ELR (cell line): Measurements from ENCODE around the gene MPPE1.

ENCODE experiments used
- DNase-seq: peaks from one replicate; pipeline ENCODE4 v3.0.0-alpha.2; 2015; ENCODE audit warnings: low read depth

MPPE1 gene

DNA sequence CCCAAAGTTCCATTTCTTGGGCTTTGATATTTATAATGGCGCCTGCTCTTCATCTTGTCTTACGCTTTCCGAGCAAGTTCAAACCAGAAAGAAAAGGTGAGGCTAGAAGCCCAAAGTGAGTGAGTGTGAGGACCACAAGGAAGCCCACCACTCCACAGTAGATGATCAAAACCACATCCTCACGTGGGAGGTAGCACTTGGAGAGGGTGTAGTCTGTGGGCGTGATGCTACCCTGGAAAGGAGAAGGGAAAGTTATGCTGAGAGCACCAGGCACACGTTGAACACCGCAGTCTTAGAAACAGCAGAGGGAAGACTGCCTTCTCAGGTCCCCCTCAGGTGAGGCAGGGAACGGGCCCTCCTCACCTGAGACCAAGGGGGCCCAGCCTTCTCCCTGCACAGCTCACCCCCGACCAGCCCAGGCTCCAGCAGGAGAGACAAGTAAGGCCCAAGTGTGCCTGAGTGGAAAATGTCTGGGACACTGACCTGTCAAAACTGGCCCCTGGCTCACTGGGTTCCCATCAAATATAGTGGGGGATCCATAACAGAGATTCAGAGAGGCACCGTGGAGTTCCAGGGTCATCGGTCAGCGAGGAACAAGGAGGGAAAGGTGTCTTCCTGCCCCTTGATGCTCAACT is 23.6 kb downstream of the MPPE1 start:
- DNase-seq, result no peak

DNA sequence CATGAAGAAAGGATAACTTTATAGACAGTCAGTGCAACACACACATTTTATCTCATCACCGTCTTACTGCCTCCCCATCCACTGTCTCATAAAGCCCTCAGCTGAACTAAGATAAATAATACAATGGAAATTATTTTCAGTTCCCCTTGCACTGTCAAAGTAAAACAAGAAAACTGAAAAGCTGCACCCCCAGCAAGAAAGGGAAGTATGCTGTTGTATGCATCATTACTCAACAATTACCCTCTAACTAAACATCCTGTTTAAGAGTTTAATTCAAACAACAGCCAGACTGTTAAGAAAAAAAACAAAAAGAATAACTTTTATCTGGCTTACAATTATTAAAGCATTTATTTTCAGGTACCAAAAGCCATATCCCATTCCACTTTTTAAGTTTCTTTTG is 25.0 kb downstream of the MPPE1 start:
- peak; percentile 52 for DNase-seq

DNA sequence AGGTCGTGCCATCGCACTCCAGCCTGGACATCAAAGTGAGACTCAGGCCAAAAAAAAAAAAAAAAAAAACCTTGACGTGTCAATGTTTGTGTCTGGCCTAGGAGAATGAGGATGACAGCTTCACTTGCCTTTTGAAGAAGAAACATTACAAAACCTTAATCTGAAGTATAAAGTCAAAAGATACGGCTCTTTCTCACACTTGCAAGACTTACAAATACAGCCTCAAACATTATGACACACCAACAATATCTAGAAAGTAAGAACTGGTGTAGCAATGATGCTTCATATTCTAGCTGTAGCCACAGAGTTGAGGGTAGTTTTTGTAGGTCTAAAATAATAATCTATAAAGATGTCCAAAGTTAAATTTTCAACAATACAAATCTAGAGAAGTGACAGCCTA is 25.5 kb downstream of the MPPE1 start:
- DNase-seq, result no peak

DNA sequence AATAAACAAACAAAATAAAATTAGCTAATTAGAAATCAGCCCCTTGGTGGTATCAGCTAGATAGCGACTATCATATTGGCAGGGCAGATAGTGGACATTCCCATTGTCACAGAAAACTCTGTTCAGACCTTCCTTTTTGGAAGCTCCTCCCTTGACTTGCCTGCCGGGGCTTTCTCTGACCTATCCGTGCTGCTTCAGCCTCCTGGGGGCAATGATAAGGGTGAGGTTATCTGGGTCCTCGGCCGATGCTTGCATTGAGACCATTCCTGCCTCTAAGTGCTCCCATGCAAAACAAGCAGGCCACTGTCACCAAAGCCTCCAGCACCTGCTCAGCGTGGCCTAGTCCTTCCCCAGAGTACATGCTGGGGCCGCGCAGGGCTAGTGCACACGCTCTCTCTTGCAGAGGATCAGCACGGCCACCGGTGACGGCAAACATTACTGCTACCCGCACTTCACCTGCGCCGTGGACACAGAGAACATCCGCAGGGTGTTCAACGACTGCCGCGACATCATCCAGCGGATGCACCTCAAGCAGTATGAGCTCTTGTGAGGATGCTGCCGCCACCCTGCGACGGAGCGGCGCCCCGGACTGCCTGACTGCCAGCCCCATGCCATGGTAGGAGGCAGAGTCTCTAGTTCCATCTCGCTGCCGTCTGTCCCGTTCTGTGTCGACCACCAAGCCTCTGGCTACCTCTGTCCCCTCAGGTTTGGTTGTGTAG is 27.4 kb downstream of the MPPE1 start:
- DNase-seq, result no peak

DNA sequence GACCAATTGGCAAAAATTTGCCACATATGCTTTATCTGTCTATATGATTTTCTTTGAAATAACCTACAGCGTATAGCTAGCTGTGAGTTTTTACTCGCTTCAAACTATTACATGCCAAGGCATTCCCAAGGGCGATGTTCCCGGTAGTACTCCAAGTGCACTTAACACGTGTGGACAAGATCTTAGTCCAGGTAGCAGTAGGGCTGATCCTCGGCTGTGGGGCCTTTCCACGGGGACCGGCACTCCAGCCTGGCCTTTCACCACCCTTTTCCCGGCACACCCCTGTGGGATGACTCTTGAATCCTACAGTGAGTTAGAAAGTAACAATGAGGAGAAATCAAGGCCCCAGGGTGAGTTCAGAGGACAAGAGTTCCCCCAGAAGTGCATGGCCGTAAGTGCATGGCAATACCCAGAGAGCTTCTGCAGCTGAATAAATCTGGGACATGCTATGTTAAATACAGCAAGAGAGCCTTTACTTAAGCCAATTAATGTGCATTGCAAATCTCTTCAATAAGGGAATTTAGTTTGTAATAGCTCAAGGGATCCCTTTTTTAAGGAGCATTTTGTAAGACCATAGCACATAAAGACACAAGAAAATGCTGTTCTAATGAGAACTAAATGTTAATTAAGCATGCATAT is 30.5 kb downstream of the MPPE1 start:
- no peak for DNase-seq

DNA sequence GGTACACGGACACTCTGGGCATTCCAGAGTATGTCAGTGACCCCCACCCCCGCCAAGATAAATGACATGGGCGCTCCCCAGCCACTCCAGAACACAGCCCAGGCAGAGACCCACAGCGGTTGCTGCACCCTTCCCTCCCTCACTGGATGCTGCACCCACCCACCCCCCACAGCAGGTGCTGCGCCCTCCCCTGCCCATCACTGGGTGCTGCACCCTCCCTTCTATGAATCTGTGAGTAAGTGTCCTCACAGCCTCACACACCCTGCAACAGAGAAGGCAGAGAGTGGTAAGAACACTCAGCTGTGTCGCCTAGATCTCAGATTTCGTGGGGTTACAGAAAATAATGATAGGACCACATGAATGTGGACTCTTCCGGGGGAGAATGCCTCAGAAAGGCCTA is 33.4 kb downstream of the MPPE1 start:
- no peak for DNase-seq

DNA sequence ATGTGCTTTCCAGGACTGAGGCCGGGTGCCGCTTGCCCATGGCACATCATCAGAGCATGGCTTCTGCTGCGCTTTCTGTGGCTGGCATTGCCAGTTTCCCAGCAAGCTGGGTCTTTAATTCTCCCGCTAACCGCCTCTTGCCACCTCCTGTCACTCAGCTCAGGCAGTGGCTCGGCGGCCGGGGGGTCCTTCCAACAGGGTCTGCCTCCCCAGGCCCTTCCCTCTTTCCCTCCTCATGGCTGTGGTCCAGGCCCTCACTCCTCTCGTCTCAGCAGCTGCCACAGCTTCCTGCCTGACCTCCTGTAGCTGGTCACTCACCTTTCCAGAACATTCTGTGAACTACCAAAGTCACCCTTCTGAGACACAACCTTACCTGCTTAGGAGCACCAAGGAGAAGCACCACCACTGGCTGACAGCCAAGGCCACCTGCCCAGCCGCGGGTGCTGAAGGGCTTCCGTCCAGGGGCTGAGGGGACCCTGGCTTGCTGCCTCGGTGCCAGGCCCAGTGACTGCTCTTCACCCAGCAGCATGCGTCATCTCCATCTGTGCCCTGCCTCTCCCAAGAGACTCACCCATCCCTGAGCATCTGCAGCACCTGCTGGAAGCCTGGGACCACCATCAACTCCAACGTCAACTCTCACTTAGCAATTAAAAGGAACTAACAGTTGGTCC is 34.3 kb downstream of the MPPE1 start:
- DNase-seq, result no peak

DNA sequence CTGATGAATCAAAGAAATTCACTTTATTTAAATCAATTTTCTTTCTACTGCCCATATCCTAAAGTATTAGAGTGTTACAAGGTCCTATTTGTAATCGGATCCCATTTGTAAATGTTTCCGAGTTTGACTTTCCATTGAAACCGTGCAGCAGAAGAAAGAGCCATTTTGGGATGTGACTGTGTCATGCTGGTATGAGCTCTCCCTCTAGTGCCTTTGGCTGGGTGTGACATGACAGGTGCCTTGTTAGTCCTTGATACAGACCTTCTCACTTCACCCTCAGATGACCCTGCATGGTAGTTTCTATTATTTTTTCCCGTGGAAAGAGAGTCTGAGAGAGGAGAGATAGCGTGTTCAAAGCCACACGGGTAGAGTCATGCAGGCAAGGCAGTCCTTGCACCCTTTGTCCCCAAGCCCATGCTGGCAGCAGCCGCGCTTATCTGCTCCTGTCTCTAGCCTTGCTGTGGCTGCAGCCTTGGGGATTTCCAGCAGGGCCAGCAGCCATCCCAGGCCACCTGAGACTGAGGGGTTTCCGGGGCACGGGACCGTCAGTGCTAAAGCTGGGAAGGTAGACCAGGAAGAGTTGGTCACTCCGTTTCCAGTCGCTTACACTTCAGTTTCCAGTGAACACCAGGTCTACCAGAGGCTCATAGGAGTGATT is 35.5 kb downstream of the MPPE1 start:
- DNase-seq, result peak; percentile 60

DNA sequence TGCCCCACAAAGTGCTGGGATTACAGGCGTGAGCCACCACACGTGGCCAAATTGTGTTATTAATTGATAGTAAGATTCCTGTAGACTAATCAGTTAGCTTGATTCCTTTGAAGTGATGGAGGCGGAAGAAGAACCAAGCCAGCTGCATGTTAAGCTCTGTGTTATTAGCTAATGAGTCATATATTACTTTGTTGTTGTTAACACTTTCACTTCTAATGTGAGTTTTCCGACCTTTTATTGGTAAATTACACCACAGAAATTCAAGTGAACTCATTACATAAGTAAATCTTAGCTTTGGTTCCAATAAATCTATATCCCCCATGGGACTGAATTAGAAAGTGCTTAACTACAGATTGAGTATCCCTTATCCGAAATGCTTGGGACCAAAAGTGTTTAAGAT is 36.6 kb downstream of the MPPE1 start:
- no peak for DNase-seq

DNA sequence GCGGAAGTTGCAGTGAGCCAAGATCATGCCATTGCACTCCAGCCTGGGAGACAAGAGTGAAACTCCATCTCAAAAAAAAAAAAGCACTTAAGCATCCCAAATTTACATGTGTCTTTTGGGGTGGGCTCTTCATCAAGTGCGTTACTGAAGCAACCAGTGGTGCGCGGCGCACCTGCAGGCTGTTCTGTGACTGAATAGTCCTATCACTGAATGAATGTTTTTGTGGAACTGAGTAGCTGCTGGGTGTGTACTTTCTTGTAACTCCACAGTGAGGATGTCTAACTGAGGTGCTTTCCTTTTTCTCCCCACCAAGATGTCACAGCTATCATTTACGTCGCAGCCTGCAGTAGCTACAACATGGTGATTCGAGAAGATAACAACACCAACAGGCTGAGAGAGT is 39.9 kb downstream of the MPPE1 start:
- no peak for DNase-seq

DNA sequence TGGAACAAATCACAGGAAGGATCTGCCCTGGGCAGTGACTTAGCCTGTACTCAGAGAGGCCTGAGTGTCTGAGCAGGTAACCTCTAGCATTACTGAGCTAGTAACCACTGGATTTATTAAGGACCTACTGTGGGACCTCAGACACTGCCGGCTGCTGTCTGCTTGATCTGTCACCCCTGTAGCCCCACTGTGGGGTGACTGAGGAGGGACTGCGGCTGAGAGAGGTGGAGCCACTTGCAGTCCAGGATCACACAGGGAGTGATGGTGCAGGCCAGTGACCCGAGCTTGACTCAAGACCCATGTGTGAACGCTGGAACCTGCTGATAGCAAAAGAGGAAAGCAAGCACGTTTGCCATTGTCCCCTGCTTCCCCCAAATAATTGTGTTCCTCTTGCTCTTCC is 41.4 kb downstream of the MPPE1 start:
- DNase-seq, result no peak

DNA sequence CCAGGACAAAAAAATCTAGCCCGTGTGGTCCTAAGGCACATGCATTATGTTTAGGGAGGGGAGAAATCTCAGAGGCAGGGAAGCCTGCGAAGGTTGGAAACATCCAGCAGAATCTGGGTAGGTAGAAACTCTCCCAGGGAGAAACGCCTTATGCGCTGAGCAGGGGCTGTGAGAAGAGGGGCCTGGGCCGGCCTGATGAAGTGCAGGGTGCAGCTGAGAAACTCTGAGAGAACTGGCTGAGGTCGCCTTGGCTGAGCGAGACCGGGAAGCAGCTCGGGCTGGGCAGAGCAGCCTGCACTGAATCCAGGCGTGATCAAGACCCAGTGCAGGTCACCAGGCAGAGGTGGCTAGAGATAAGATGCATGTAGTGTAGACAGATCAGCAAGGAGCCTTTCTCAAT is 41.8 kb downstream of the MPPE1 start:
- no peak for DNase-seq

DNA sequence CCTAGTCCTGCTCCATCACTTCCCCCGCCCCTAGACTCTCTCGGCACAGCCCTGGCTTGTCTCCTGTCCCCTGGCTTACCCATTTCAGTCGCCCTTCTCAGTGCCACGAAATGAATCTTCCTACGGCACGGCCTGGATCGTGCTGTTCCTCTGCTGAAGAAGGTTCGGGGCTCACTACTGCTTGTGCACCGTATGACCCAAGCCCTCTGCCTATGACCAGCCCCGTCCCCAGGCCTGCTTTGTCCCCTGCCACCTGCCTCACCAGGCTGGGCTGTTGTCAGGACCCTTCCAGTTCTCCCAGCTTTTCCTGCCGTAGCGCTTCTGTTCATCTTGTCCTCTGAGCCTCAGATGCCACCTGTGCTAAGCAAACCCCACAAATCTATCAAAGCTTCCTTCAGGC is 43.0 kb downstream of the MPPE1 start:
- no peak for DNase-seq

DNA sequence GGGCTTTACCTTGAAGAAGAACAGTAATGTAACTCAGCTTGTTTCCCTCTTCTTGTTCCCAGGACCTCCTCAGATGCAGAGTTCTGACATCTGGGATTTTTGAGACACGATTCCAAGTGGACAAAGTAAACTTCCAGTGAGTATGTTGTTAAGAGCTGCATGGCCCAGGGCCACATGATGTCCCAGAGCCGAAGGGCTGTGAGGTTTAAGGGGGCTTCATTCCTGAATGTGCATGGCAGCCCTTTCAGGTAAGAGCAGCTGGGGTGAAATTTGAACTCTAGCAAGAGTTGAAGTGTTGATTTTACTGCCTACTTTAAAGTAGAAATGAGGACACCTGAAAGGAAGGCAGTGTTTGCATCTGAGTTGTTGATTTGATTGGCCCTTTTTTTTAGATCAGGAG is 43.6 kb downstream of the MPPE1 start:
- DNase-seq, result no peak

DNA sequence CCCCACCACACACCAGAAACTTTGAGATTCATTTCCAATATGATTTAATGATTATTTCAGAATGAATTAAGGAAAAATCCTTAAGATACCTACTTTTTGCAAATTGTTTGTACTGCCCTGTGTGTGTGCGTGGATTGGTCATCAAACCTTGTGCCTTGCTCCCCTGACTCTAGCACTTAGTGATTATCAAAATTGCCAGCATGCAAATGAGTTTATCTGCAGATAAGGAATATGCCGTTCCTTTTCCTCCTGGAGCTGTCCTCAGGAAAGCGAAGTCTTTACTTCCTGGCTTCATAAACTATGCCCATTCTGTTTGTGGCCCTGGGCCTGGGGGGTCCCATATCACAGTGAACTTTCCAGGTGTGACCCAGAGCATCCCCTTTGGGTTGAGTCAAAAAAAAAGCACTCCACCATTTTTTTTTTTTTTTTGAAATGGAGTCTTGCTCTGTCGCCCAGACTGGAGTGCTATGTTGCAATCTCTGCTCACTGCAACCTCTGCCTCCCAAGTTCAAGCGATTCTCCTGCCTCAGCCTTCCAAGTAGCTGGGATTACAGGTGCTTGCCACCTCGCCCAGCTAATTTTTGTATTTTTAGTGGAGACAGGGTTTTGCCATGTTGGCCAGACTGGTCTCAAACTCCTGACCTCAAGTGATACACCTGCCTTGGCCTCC is 45.5 kb downstream of the MPPE1 start:
- no peak for DNase-seq

DNA sequence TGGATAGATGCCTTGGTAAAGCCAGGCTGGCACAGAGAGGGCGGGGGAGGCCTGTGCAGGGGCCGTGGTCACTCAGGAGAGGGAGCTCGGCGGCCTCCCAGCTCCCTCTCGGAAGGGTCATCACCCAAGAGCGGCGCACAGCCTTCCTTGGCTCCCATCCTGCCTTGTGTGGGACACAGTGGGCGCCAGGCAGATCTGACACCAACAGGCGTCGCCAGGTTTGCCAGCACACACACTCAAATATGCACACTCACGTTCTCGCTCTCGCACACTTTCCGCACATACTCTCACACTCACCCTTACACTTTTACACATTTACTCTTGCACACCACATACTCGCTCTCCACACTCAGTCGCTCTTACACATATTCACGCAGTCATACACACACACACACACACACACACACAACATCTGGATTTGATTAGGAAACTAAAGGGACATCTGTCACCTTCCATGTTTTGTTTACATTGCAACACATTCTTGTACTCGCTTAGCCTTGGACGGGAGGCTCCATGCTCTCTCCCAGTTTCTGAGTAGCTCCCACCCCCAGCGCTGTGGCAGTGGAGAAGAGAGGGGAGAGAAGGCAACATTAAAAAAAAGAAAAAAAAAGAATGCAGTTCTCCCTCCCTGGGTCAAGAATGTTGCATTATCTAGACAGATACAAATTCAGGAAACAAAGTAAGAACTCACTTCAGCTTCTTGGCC is 46.4 kb downstream of the MPPE1 start:
- no peak for DNase-seq

DNA sequence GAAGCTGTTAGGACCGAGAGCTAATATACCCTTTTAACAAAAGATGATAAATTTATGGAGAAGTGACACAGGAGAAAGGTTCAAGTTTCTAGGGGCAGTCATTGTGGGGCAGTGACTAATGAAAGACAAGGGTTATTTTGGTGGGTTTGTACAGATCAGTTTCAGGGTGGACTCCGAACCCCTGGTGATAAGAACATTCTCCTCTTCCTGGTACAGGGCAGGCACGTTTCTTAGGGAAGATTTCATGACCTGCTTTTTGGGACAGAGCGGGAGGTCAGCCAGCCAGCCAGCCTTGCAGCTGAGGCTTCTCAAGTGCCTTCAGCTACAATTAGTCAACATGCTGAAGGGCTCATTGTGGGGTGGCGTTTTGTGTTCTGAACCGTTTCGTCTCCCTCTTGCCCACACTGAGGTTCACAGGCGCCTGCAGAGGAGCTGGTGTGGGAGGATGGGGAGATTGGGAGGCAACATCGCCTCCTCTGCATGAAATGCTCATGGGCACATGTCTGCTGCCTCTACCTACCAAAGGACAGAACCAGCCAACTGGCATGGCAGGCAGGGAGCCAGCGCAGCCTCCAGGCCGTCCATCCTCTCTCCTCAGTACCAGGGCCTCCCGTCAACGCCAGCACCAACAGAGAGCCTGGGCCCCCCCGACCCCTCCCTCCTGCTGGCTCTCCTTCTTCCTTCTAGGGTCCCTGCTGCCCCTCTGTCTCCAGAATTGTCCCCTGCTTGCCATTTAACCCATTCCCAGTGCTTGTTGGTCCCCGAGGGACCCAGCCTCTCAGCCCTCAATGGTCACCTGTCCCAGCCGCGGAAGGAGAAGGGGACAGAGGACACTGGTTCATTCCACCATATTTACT is 47.3 kb downstream of the MPPE1 start:
- no peak for DNase-seq

DNA sequence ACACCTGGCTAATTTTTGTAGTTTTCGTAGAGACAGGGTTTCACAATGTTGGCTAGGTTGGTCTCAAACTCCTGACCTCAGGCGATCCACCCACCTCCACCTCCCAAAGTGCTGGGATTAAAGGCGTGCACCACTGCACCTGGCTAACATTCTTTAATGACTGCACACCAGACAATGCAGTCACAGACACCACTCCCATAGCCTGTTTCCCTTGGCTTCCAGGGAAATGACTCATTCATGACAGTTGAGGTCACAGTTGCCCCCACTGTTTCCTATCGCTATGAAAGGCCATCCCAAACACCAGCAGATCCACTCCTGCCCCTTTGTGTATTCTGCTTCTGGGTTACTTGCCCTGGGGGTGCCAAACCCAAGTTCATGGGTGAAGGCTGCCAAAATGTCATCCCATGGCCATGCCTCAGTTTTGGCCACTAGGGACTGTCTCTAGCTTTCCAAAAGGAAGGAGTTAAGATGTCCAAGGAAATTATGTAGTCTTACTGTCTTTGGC is 48.2 kb downstream of the MPPE1 start:
- peak; percentile 94 for DNase-seq

DNA sequence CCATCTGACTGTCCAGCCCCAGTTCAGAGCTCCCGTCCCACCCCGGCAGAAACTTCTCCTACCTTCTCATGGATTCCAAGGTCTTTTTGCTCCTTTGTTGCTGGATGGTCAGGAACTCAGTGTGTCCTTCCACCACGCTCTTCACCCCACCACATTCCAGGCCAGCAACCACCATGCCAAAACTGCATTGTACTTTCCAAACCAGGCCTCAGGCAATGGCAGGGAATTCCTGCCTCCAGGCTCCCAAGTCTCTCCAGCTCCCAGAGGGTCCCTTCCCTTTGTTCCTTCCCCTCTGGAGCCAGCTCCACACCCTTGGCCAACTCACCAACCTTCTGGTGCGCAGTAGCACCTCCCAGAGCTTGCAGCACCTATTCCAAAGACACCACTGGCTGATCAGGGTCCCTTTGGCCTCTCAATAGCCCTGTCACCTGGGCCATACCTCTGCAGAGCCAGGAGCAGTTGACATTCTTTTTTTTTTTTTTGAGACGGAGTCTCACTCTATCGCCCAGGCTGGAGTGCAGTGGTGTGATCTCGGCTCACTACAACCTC is 48.8 kb downstream of the MPPE1 start:
- DNase-seq, result peak; percentile 34
